SJSA1 (cell line): ENCODE results near the gene MROH7. TPM values are rescaled to one million over a fixed set of nuclear protein-coding genes. Genes with fewer than 3 reads are reported as not detected.

Source experiments
- DNase-seq, 2 experiments: peaks; one replicate each; pipeline ENCODE4 v3.0.0-alpha.2; 2015 to 2020; ENCODE audit warnings: low spot score in 2 of 2, low read depth in 1 of 2
- H3K27ac ChIP-seq: fragments of 250-450 bp; sonication (Bioruptor Pico); 2 replicates; pipeline ENCODE4 v1.5.1; 2020; ENCODE audit warnings: mild to moderate bottlenecking, moderate library complexity
- H3K27me3 ChIP-seq: fragments of 250-450 bp; sonication (Bioruptor Pico); replicated peaks from 2 replicates; pipeline ENCODE4 v1.5.1; 2020; ENCODE audit warnings: mild to moderate bottlenecking, moderate library complexity
- H3K36me3 ChIP-seq: fragments of 250-450 bp; sonication (Bioruptor Pico); 2 replicates; pipeline ENCODE4 v1.5.1; 2020; ENCODE audit warnings: mild to moderate bottlenecking
- H3K4me1 ChIP-seq: fragments of 250-450 bp; sonication (Bioruptor Pico); replicated peaks from 2 replicates; pipeline ENCODE4 v1.6.1; 2021; ENCODE audit warnings: mild to moderate bottlenecking
- H3K4me3 ChIP-seq: fragments of 250-450 bp; sonication (Bioruptor Pico); 2 replicates; pipeline ENCODE4 v1.5.1; 2020; ENCODE audit warnings: mild to moderate bottlenecking
- H3K9me3 ChIP-seq: fragments of 250-450 bp; sonication (Bioruptor Pico); replicated peaks from 2 replicates; pipeline ENCODE4 v1.5.1; 2020; ENCODE audit warnings: mild to moderate bottlenecking
- total RNA-seq: library from RNA; depleted of rRNA; stranded (reverse); fragments of >200 nt; shearing (Covaris generic); gene quantifications from 2 replicates; pipeline ENCODE4 v1.2.3, GENCODE V29; 2014

MROH7 gene
- total RNA-seq, 1 experiment from 2014 or later = not detected

- H3K36me3 ChIP-seq = no peaks in the 10 kb centered on the region
- DNase-seq = no peak
- no peak overlapping the region for H3K4me3 ChIP-seq
Observed at GRCh38 chr1:54705153-54705552, 63.6 kb downstream of the MROH7 start.

GRCh38 chr1:54706419-54706818 is 64.8 kb downstream of the MROH7 start:
- no peaks in the 10 kb centered on the region for H3K9me3 ChIP-seq
- H3K27me3 ChIP-seq = peaks cover 7% of the 10 kb centered on the region
- no peaks in the 10 kb centered on the region for H3K36me3 ChIP-seq

More at GRCh38 chr1:54705153-54705552, 63.6 kb downstream of the MROH7 start:
- Histone ChIP-seq H3K4me1 (no peaks in the 10 kb centered on the region), H3K9me3 (no peaks in the 10 kb centered on the region), H3K27ac (no peak overlapping the region), H3K27me3 (peaks cover 10% of the 10 kb centered on the region)

GRCh38 chr1:54708385-54708784 is 66.8 kb downstream of the MROH7 start:
- Histone ChIP-seq H3K27me3 (no peaks in the 10 kb centered on the region; the same call in none of the 2 replicates), H3K4me1 (no peaks in the 10 kb centered on the region), H3K9me3 (no peaks in the 10 kb centered on the region), H3K4me3 (no peak overlapping the region), H3K27ac (no peak overlapping the region), H3K36me3 (no peaks in the 10 kb centered on the region)
- DNase-seq = no peak

More at GRCh38 chr1:54706419-54706818, 64.8 kb downstream of the MROH7 start:
- Histone ChIP-seq H3K27ac (no peak overlapping the region), H3K4me3 (no peak overlapping the region), H3K4me1 (no peaks in the 10 kb centered on the region)
- no peak for DNase-seq

GRCh38 chr1:54709547-54710292 is 68.1 kb downstream of the MROH7 start:
- H3K4me1 ChIP-seq = no peaks in the 10 kb centered on the region
- no peak for DNase-seq
- no peak overlapping the region for H3K4me3 ChIP-seq
- no peaks in the 10 kb centered on the region for H3K36me3 ChIP-seq
- no peak overlapping the region for H3K27ac ChIP-seq
- H3K27me3 ChIP-seq = no peaks in the 10 kb centered on the region; the same call in none of the 2 replicates
- H3K9me3 ChIP-seq = no peaks in the 10 kb centered on the region

GRCh38 chr1:54710434-54710833 is 68.8 kb downstream of the MROH7 start:
- Histone ChIP-seq H3K36me3 (no peaks in the 10 kb centered on the region), H3K4me1 (peaks cover 3% of the 10 kb centered on the region; the same call in 1 of the 2 replicates), H3K4me3 (no peak overlapping the region), H3K9me3 (no peaks in the 10 kb centered on the region), H3K27me3 (no peaks in the 10 kb centered on the region; the same call in none of the 2 replicates), H3K27ac (no peak overlapping the region)
- no peak for DNase-seq

GRCh38 chr1:54710841-54711240 is 69.3 kb downstream of the MROH7 start:
- Histone ChIP-seq H3K27ac (no peak overlapping the region), H3K36me3 (no peaks in the 10 kb centered on the region), H3K27me3 (no peaks in the 10 kb centered on the region; the same call in none of the 2 replicates), H3K4me3 (no peak overlapping the region), H3K4me1 (peaks cover 4% of the 10 kb centered on the region; the same call in 1 of the 2 replicates), H3K9me3 (no peaks in the 10 kb centered on the region)
- DNase-seq = no peak

GRCh38 chr1:54711536-54711935 is 70.0 kb downstream of the MROH7 start:
- Histone ChIP-seq H3K27ac (no peak overlapping the region), H3K4me1 (peaks cover 6% of the 10 kb centered on the region; the same call in 1 of the 2 replicates), H3K4me3 (no peak overlapping the region), H3K36me3 (no peaks in the 10 kb centered on the region), H3K27me3 (no peaks in the 10 kb centered on the region; the same call in none of the 2 replicates), H3K9me3 (no peaks in the 10 kb centered on the region)
- DNase-seq = no peak

- Histone ChIP-seq H3K27ac (no peak overlapping the region), H3K27me3 (no peaks in the 10 kb centered on the region), H3K36me3 (peaks cover 25% of the 10 kb centered on the region), H3K4me3 (peak overlapping the region; percentile 62), H3K4me1 (peaks cover 9% of the 10 kb centered on the region; the same call in 1 of the 2 replicates), H3K9me3 (no peaks in the 10 kb centered on the region)
- DNase-seq = no peak
Observed at GRCh38 chr1:54714881-54715492, 73.4 kb downstream of the MROH7 start.

- peaks cover 29% of the 10 kb centered on the region for H3K36me3 ChIP-seq
- peak within 1 kb of the TSS; percentile 62 for H3K4me3 ChIP-seq
- no peaks in the 10 kb centered on the region for H3K27me3 ChIP-seq
- H3K9me3 ChIP-seq = no peaks in the 10 kb centered on the region
- H3K27ac ChIP-seq = peak within 1 kb of the TSS; percentile 40
- peaks cover 9% of the 10 kb centered on the region; the same call in 1 of the 2 replicates for H3K4me1 ChIP-seq
- peak; percentile 79 to 89 for DNase-seq
Observed at GRCh38 chr1:54715493-54716298, 74.1 kb downstream of the MROH7 start, which contains the start of gene TTC4. Gene TTC4 (plus strand): TSS chr1:54715861. CDS start chr1:54715909, 48 bp downstream.

GRCh38 chr1:54716299-54717047 is 74.9 kb downstream of the MROH7 start:
- H3K36me3 ChIP-seq = peaks cover 35% of the 10 kb centered on the region
- H3K9me3 ChIP-seq = no peaks in the 10 kb centered on the region
- no peak for DNase-seq
- H3K4me3 ChIP-seq = peak overlapping the region; percentile 62
- H3K27me3 ChIP-seq = no peaks in the 10 kb centered on the region
- peak overlapping the region; percentile 40 for H3K27ac ChIP-seq
- H3K4me1 ChIP-seq = peaks cover 9% of the 10 kb centered on the region; the same call in 1 of the 2 replicates

GRCh38 chr1:54721719-54722118 is 80.1 kb downstream of the MROH7 start:
- Histone ChIP-seq H3K27ac (no peak overlapping the region), H3K4me3 (no peak overlapping the region), H3K27me3 (no peaks in the 10 kb centered on the region), H3K4me1 (peaks cover 1% of the 10 kb centered on the region; the same call in 1 of the 2 replicates), H3K9me3 (no peaks in the 10 kb centered on the region), H3K36me3 (peaks cover 83% of the 10 kb centered on the region)
- no peak for DNase-seq

GRCh38 chr1:54723985-54724384 is 82.4 kb downstream of the MROH7 start:
- H3K4me3 ChIP-seq = no peak overlapping the region
- peaks cover 83% of the 10 kb centered on the region for H3K36me3 ChIP-seq
- H3K27ac ChIP-seq = no peak overlapping the region
- no peaks in the 10 kb centered on the region for H3K4me1 ChIP-seq
- no peak for DNase-seq
- no peaks in the 10 kb centered on the region for H3K9me3 ChIP-seq
- no peaks in the 10 kb centered on the region for H3K27me3 ChIP-seq

GRCh38 chr1:54724771-54725170 is 83.2 kb downstream of the MROH7 start:
- H3K4me1 ChIP-seq = no peaks in the 10 kb centered on the region
- peaks cover 84% of the 10 kb centered on the region for H3K36me3 ChIP-seq
- H3K27me3 ChIP-seq = no peaks in the 10 kb centered on the region
- H3K27ac ChIP-seq = no peak overlapping the region
- H3K4me3 ChIP-seq = no peak overlapping the region
- DNase-seq = no peak
- H3K9me3 ChIP-seq = no peaks in the 10 kb centered on the region
